Uterus (tissue), 2 donors: ENCODE data around the gene HS3ST6.

Source experiments
- POLR2A ChIP-seq, 2 donors: fragments of 450-650 bp; IDR thresholded peaks; one replicate each; pipeline ENCODE4 v1.6.1; 2016; ENCODE audit warnings: antibody characterized with exemption in 2 of 2, mild to moderate bottlenecking in 1 of 2, moderate library complexity in 1 of 2
- TF ChIP-seq, protein P1 (sequence below), 4 experiments: fragments of 200-600 bp in 2 of 4; fragments of 450-650 bp in 2 of 4; sonication (generic) in 2 of 4; IDR thresholded peaks; one replicate each; pipeline ENCODE4 v1.5.1; 2016 to 2019; ENCODE audit warnings: antibody characterized with exemption in 4 of 4, mild to moderate bottlenecking in 2 of 4, moderate library complexity in 1 of 4

DNA sequence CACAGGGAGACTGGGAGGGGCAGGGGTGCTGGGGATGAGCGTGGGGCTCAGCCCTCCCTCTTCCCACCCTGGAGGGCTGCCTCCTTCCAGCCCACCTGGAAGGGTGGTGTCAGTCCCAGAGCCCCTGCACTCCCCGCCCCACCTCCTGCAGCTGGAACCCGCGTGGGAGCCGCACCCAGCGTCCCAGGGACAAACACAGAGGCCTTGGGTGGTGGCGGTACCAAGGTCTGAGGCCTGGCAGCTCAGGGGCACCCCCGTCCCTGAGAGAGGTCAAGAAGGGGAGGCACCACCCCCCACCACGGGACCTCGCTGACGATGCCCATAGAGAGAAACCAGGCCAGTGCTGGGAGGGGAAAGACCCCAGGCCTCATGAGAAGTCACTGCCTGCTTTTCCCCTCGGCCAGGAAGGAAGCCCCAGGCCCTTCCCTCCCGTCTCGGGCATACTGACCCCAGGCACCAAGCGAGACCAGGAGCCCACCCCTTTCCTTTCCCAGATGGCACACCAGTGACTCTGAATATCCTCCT lies 4.1 kb downstream of the HS3ST6 start:
- TF ChIP-seq, protein P1, sequence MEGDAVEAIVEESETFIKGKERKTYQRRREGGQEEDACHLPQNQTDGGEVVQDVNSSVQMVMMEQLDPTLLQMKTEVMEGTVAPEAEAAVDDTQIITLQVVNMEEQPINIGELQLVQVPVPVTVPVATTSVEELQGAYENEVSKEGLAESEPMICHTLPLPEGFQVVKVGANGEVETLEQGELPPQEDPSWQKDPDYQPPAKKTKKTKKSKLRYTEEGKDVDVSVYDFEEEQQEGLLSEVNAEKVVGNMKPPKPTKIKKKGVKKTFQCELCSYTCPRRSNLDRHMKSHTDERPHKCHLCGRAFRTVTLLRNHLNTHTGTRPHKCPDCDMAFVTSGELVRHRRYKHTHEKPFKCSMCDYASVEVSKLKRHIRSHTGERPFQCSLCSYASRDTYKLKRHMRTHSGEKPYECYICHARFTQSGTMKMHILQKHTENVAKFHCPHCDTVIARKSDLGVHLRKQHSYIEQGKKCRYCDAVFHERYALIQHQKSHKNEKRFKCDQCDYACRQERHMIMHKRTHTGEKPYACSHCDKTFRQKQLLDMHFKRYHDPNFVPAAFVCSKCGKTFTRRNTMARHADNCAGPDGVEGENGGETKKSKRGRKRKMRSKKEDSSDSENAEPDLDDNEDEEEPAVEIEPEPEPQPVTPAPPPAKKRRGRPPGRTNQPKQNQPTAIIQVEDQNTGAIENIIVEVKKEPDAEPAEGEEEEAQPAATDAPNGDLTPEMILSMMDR (IDR thresholded peaks at IDR 0.05), result no peak
- TF ChIP-seq POLR2A (IDR thresholded peaks at IDR 0.05), result no peak
